Mesenchymal stem cell (in vitro differentiated cells and primary cell): Measurements from ENCODE around the gene TRIO.

ENCODE experiments used
- DNase-seq: peaks from one replicate; pipeline ENCODE4 v3.0.0-alpha.2; 2013
- H2AFZ ChIP-seq: one replicate; pipeline ENCODE4 v1.6.1; 2013; ENCODE audit warnings: low read depth, mild to moderate bottlenecking, control low read depth, inconsistent platforms, low read length, moderate library complexity
- H2AK5ac ChIP-seq: 2 replicates; pipeline ENCODE4 v1.6.1; 2013; ENCODE audit warnings: low read length, moderate library complexity, mild to moderate bottlenecking, inconsistent platforms; ENCODE audit not compliant: severe bottlenecking
- H2BK120ac ChIP-seq: one replicate; pipeline ENCODE4 v1.6.1; 2013; ENCODE audit warnings: low read depth, mild to moderate bottlenecking, inconsistent platforms, low read length, moderate library complexity
- H2BK12ac ChIP-seq, 2 experiments: one replicate each; pipeline ENCODE4 v1.6.1; 2013; ENCODE audit warnings: inconsistent platforms in 2 of 2, low read length in 2 of 2, mild to moderate bottlenecking in 2 of 2, moderate library complexity in 2 of 2, control low read depth in 1 of 2
- H2BK15ac ChIP-seq: one replicate; pipeline ENCODE4 v1.6.1; 2013; ENCODE audit warnings: mild to moderate bottlenecking, low read depth, inconsistent platforms; ENCODE audit not compliant: poor library complexity, severe bottlenecking
- H2BK5ac ChIP-seq: 2 replicates; pipeline ENCODE4 v1.6.1; 2013; ENCODE audit warnings: low read depth, mild to moderate bottlenecking, low read length, control low read depth, inconsistent platforms; ENCODE audit not compliant: poor library complexity, severe bottlenecking
- H3K14ac ChIP-seq, 2 experiments: one replicate each; pipeline ENCODE4 v1.6.1; 2013; ENCODE audit warnings: inconsistent platforms in 2 of 2, low read length in 2 of 2, control low read depth in 1 of 2, mild to moderate bottlenecking in 1 of 2, moderate library complexity in 1 of 2
- H3K18ac ChIP-seq, 2 experiments: one replicate each; pipeline ENCODE4 v1.6.1; 2013; ENCODE audit warnings: inconsistent platforms in 2 of 2, low read length in 2 of 2, control low read depth in 1 of 2, low read depth in 1 of 2, mild to moderate bottlenecking in 1 of 2
- H3K23ac ChIP-seq, 2 experiments: one replicate each; pipeline ENCODE4 v1.6.1; 2013; ENCODE audit warnings: inconsistent platforms in 2 of 2, low read length in 2 of 2, mild to moderate bottlenecking in 2 of 2, moderate library complexity in 2 of 2, control low read depth in 1 of 2
- H3K27ac ChIP-seq: 2 replicates; pipeline ENCODE4 v1.5.1; 2013; ENCODE audit warnings: mild to moderate bottlenecking, moderate library complexity, low read length, control low read depth, inconsistent platforms; ENCODE audit not compliant: poor library complexity, severe bottlenecking
- H3K27me3 ChIP-seq, 2 experiments: 2 replicates each; pipeline versions ENCODE4 v1.6.1 to v1.7.0; 2013; ENCODE audit warnings: low read length in 2 of 2, mild to moderate bottlenecking in 2 of 2, moderate library complexity in 2 of 2, control low read depth in 1 of 2, inconsistent platforms in 1 of 2; ENCODE audit not compliant: control insufficient read depth in 1 of 2, insufficient read depth in 1 of 2
- H3K36me3 ChIP-seq, 2 experiments: 2 replicates each; pipeline versions ENCODE4 v1.6.1 to v1.7.0; 2013; ENCODE audit warnings: low read length in 2 of 2, control low read depth in 1 of 2, inconsistent platforms in 1 of 2, low read depth in 1 of 2, mild to moderate bottlenecking in 1 of 2; ENCODE audit not compliant: insufficient read depth in 2 of 2, control insufficient read depth in 1 of 2
- H3K4ac ChIP-seq, 2 experiments: one replicate each; pipeline ENCODE4 v1.6.1; 2013; ENCODE audit warnings: inconsistent platforms in 2 of 2, low read length in 2 of 2, mild to moderate bottlenecking in 2 of 2, moderate library complexity in 2 of 2, control low read depth in 1 of 2, low read depth in 1 of 2
- H3K4me1 ChIP-seq: 2 replicates; pipeline ENCODE4 v1.6.1; 2013; ENCODE audit warnings: low read depth, low read length, control low read depth; ENCODE audit not compliant: control insufficient read depth, insufficient read depth
- H3K4me2 ChIP-seq: 2 replicates; pipeline ENCODE4 v1.6.1; 2013; ENCODE audit warnings: low read length, mild to moderate bottlenecking, inconsistent platforms; ENCODE audit not compliant: poor library complexity, severe bottlenecking
- H3K4me3 ChIP-seq, 2 experiments: 2 replicates each; pipeline versions ENCODE4 v1.5.1 to v1.7.0; 2013; ENCODE audit warnings: low read length in 2 of 2, mild to moderate bottlenecking in 2 of 2, control low read depth in 1 of 2, low read depth in 1 of 2; ENCODE audit not compliant: insufficient read depth in 1 of 2
- H3K79me1 ChIP-seq: replicated peaks from 2 replicates; pipeline ENCODE4 v1.6.1; 2013; ENCODE audit warnings: mild to moderate bottlenecking, control low read depth, low read length, inconsistent platforms; ENCODE audit not compliant: poor library complexity, severe bottlenecking
- H3K9ac ChIP-seq: 2 replicates; pipeline ENCODE4 v1.7.0; 2013; ENCODE audit warnings: mild to moderate bottlenecking, low read length, moderate library complexity
- H3K9me3 ChIP-seq: 2 replicates; pipeline ENCODE4 v1.7.0; 2013; ENCODE audit warnings: mild to moderate bottlenecking, low read length; ENCODE audit not compliant: control insufficient read depth
- H4K8ac ChIP-seq: one replicate; pipeline ENCODE4 v1.6.1; 2013; ENCODE audit warnings: inconsistent platforms, mild to moderate bottlenecking, low read length, moderate library complexity
- H4K91ac ChIP-seq: one replicate; pipeline ENCODE4 v1.6.1; 2013; ENCODE audit warnings: mild to moderate bottlenecking, low read length, inconsistent platforms
- WGBS: methylation state at CpG from one replicate; pipeline ENCODE4 v1.1.7; 2013; ENCODE audit warnings: mixed read lengths; 5-methylcytosine and 5-hydroxymethylcytosine counted together

TRIO gene

DNA sequence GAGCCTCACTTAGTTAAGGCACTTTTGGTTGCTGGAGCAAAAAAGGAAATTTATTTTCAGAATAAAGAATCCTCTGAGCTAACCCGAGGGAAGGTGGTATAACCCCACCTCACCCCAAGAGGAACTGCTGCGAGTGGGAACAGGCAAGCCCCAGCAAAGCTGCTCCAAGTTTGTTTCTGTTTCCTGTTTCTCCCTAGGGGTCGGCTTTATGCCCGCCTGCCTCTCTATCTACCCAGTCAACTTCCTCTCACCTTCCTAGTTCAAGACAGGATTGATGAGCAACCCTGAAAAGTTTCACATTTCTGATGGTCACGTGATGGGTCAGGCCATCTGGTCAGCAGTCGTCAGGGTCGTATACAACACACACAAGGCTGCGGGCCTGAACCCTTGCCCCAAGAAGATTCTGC lies 31.1 kb downstream of the TRIO start:
- no peak overlapping the region for H4K91ac ChIP-seq
- H3K4me1 ChIP-seq = peaks cover 29% of the 10 kb centered on the region
- 2% methylated on average over 8 of the region's 8 CpGs for WGBS
- no peak overlapping the region for H2BK5ac ChIP-seq
- peak overlapping the region; percentile 42 to 69 for H2BK12ac ChIP-seq
- no peak overlapping the region for H3K4me3 ChIP-seq
- peak overlapping the region; percentile 89 for H2BK15ac ChIP-seq
- H3K9ac ChIP-seq = no peak overlapping the region
- H2AK5ac ChIP-seq = no peak overlapping the region
- peak overlapping the region; percentile 68 to 71 for H3K4ac ChIP-seq
- H3K79me1 ChIP-seq = no peaks in the 10 kb centered on the region
- H3K27me3 ChIP-seq = no peaks in the 10 kb centered on the region
- H3K23ac ChIP-seq = no peak overlapping the region
- peaks cover 0 to 3% of the 10 kb centered on the region in 2 experiments for H3K36me3 ChIP-seq
- peak overlapping the region; percentile 68 to 84 for H3K18ac ChIP-seq
- H3K4me2 ChIP-seq = peak overlapping the region; percentile 18
- H3K9me3 ChIP-seq = no peaks in the 10 kb centered on the region
- H2AFZ ChIP-seq = no peak overlapping the region
- peak; percentile 80 for DNase-seq
- H2BK120ac ChIP-seq = peak overlapping the region; percentile 91
- no peak overlapping the region for H3K14ac ChIP-seq
- peak overlapping the region; percentile 80 for H4K8ac ChIP-seq
- peak overlapping the region; percentile 86 for H3K27ac ChIP-seq

DNA sequence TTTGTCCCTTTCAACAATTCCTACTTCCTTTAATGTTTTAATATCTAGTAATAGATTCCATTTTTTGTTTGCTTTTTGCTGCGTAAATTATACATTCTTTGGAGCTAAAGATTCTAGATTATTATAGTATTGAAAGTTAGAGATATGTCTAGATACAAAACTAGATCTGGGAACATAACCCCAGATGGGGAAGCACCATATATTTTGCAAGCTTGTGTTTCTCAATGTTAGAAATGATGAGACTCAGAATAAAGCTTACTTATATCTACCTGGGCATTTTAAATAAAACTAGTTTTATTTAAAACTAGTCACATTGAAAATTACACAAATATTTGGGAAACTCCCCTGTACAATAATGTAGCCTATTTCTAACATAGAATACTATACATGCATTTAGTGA lies 32.2 kb downstream of the TRIO start:
- no peaks in the 10 kb centered on the region for H3K79me1 ChIP-seq
- no peak overlapping the region for H2BK5ac ChIP-seq
- no peak overlapping the region for H3K14ac ChIP-seq
- H4K8ac ChIP-seq = no peak overlapping the region
- no peak overlapping the region for H3K18ac ChIP-seq
- H3K4me1 ChIP-seq = peaks cover 34% of the 10 kb centered on the region
- no peaks in the 10 kb centered on the region for H3K27me3 ChIP-seq
- no peak overlapping the region for H2BK120ac ChIP-seq
- WGBS = no CpG with 5 or more reads among the region's 1 CpG
- no peak overlapping the region for H3K23ac ChIP-seq
- no peak overlapping the region for H4K91ac ChIP-seq
- peaks cover 0 to 3% of the 10 kb centered on the region in 2 experiments for H3K36me3 ChIP-seq
- no peak overlapping the region for H3K4me3 ChIP-seq
- no peak overlapping the region for H3K27ac ChIP-seq
- no peak overlapping the region for H3K4me2 ChIP-seq
- H2AK5ac ChIP-seq = no peak overlapping the region
- no peak overlapping the region for H2BK15ac ChIP-seq
- no peak overlapping the region for H3K4ac ChIP-seq
- H2BK12ac ChIP-seq = no peak overlapping the region
- DNase-seq = no peak
- H2AFZ ChIP-seq = no peak overlapping the region
- H3K9ac ChIP-seq = no peak overlapping the region
- H3K9me3 ChIP-seq = no peaks in the 10 kb centered on the region

GRCh38 chr5:14176888-14177287 lies 33.7 kb downstream of the TRIO start:
- H3K14ac ChIP-seq = no peak overlapping the region
- peaks cover 39% of the 10 kb centered on the region for H3K4me1 ChIP-seq
- H3K9me3 ChIP-seq = no peaks in the 10 kb centered on the region
- H3K27me3 ChIP-seq = no peaks in the 10 kb centered on the region
- H2BK12ac ChIP-seq = no peak overlapping the region
- H4K91ac ChIP-seq = no peak overlapping the region
- no peak overlapping the region for H2AFZ ChIP-seq
- H3K27ac ChIP-seq = no peak overlapping the region
- peaks cover 0 to 3% of the 10 kb centered on the region in 2 experiments for H3K36me3 ChIP-seq
- H3K4ac ChIP-seq = no peak overlapping the region
- no peak for DNase-seq
- H3K23ac ChIP-seq = no peak overlapping the region
- H3K4me3 ChIP-seq = no peak overlapping the region
- H2AK5ac ChIP-seq = no peak overlapping the region
- no peak overlapping the region for H2BK120ac ChIP-seq
- H3K18ac ChIP-seq = no peak overlapping the region
- H3K4me2 ChIP-seq = no peak overlapping the region
- WGBS = no CpG with 5 or more reads among the region's 2 CpGs
- H4K8ac ChIP-seq = no peak overlapping the region
- no peak overlapping the region for H2BK5ac ChIP-seq
- no peak overlapping the region for H2BK15ac ChIP-seq
- peak overlapping the region; percentile 14 for H3K9ac ChIP-seq
- H3K79me1 ChIP-seq = no peaks in the 10 kb centered on the region

- H2AFZ ChIP-seq = no peak overlapping the region
- H3K4ac ChIP-seq = no peak overlapping the region
- 90% methylated on average over 1 of the region's 3 CpGs for WGBS
- H3K27me3 ChIP-seq = no peaks in the 10 kb centered on the region
- H3K4me3 ChIP-seq = no peak overlapping the region
- H2BK5ac ChIP-seq = no peak overlapping the region
- H3K23ac ChIP-seq = peak overlapping the region in 1 of 2 experiments; percentile 1
- H3K79me1 ChIP-seq = no peaks in the 10 kb centered on the region
- H2BK12ac ChIP-seq = no peak overlapping the region
- H3K18ac ChIP-seq = no peak overlapping the region
- H3K36me3 ChIP-seq = peaks cover 0 to 3% of the 10 kb centered on the region in 2 experiments
- no peak overlapping the region for H3K14ac ChIP-seq
- H3K4me2 ChIP-seq = no peak overlapping the region
- H3K9ac ChIP-seq = peak overlapping the region; percentile 14
- no peak overlapping the region for H2BK120ac ChIP-seq
- H2AK5ac ChIP-seq = peak overlapping the region; percentile 3
- H3K9me3 ChIP-seq = no peaks in the 10 kb centered on the region
- peak overlapping the region; percentile 45 for H4K8ac ChIP-seq
- H2BK15ac ChIP-seq = peak overlapping the region; percentile 65
- H4K91ac ChIP-seq = peak overlapping the region; percentile 25
- peaks cover 37% of the 10 kb centered on the region for H3K4me1 ChIP-seq
- no peak overlapping the region for H3K27ac ChIP-seq
- no peak for DNase-seq
Observed at GRCh38 chr5:14177634-14178033, 34.5 kb downstream of the TRIO start.
